ENCODE measurements around the gene RBMS1. TPM values are rescaled to one million over a fixed set of nuclear protein-coding genes. Genes with fewer than 3 reads are reported as not detected.
A peak's percentile ranks its signal among the peaks of the same experiment; 100 is the strongest.

RBMS1 gene
- total RNA-seq, 2 experiments from 2014 or later: 35.8 to 38.6 TPM

GRCh38 chr2:160339726-160340125 lies 153.9 kb downstream of the RBMS1 start:
- Mint-ChIP-seq H3K36me3 (ENCODE audit: low read depth) (peaks cover 7% of the 10 kb centered on the region), H3K27me3 (no peaks in the 10 kb centered on the region), H3K9me3 (peaks cover 3% of the 10 kb centered on the region), H3K4me1 (ENCODE audit: low read depth) (peaks cover 76% of the 10 kb centered on the region), H3K27ac (no peak overlapping the region), H3K4me3 (no peak overlapping the region)
- DNase-seq (no peak), ATAC-seq (peak; percentile 34)
- no peak for TF ChIP-seq CTCF (IDR thresholded peaks at IDR 0.05)
- ChIA-PET POLR2A (no interaction called here), CTCF (interaction anchor here (1.1 to 1.3 kb wide), 3 partner anchors 14 to 20 kb away, joined by 3 to 4 read pairs (median 3); no protein-coding TSS in a partner anchor)
- intact Hi-C loops (cut with micrococcal nuclease): loop anchor here (10.0 kb wide), 2 partner anchors 145 to 655 kb away; no protein-coding TSS in a partner anchor

- peaks cover 7% of the 10 kb centered on the region for H3K36me3 Mint-ChIP-seq (ENCODE audit: low read depth)
- TF ChIP-seq CTCF (IDR thresholded peaks at IDR 0.05): no peak
- no peak overlapping the region for H3K27ac Mint-ChIP-seq
- H3K27me3 Mint-ChIP-seq: no peaks in the 10 kb centered on the region
- DNase-seq (no peak), ATAC-seq (no peak)
- intact Hi-C loops (cut with micrococcal nuclease): loop anchor here (10.0 kb wide), 2 partner anchors 146 to 656 kb away; no protein-coding TSS in a partner anchor
- ChIA-PET CTCF (interaction anchor here (0.8 to 1.2 kb wide), 3 partner anchors 13 to 21 kb away, joined by 3 to 4 read pairs (median 3); no protein-coding TSS in a partner anchor), POLR2A (interaction anchor here (1.5 kb wide), 1 partner anchor 68 kb away, joined by 4 read pairs; no protein-coding TSS in a partner anchor)
- H3K4me1 Mint-ChIP-seq (ENCODE audit: low read depth): peaks cover 76% of the 10 kb centered on the region
- H3K4me3 Mint-ChIP-seq: no peak overlapping the region
- H3K9me3 Mint-ChIP-seq: no peaks in the 10 kb centered on the region
Observed at GRCh38 chr2:160338901-160339685, 154.5 kb downstream of the RBMS1 start.

GRCh38 chr2:160337728-160338127 lies 155.9 kb downstream of the RBMS1 start:
- DNase-seq: no peak
- Mint-ChIP-seq H3K4me1 (ENCODE audit: low read depth) (peaks cover 78% of the 10 kb centered on the region), H3K9me3 (no peaks in the 10 kb centered on the region), H3K36me3 (ENCODE audit: low read depth) (peaks cover 4% of the 10 kb centered on the region), H3K27ac (no peak overlapping the region), H3K27me3 (no peaks in the 10 kb centered on the region), H3K4me3 (no peak overlapping the region)
- TF ChIP-seq CTCF (IDR thresholded peaks at IDR 0.05): no peak
- ATAC-seq: no peak
- CTCF ChIA-PET: interaction anchor here (0.7 to 7.4 kb wide), 4 partner anchors 9 to 91 kb away, joined by 3 to 58 read pairs (median 4); no protein-coding TSS in a partner anchor
- POLR2A ChIA-PET: interaction anchor here (0.9 to 1.5 kb wide), 2 partner anchors 15 to 69 kb away, joined by 3 to 4 read pairs; no protein-coding TSS in a partner anchor
- intact Hi-C loops (cut with micrococcal nuclease): loop anchor here (10.0 kb wide), 2 partner anchors 147 to 657 kb away; no protein-coding TSS in a partner anchor

GRCh38 chr2:160336635-160337034 lies 157.0 kb downstream of the RBMS1 start:
- ChIA-PET POLR2A (no interaction called here), CTCF (interaction anchor here (1.6 to 7.4 kb wide), 3 partner anchors 8 to 92 kb away, joined by 5 to 58 read pairs (median 6); no protein-coding TSS in a partner anchor)
- Mint-ChIP-seq H3K4me1 (ENCODE audit: low read depth) (peaks cover 81% of the 10 kb centered on the region), H3K9me3 (no peaks in the 10 kb centered on the region), H3K4me3 (no peak overlapping the region), H3K36me3 (ENCODE audit: low read depth) (peaks cover 4% of the 10 kb centered on the region), H3K27ac (no peak overlapping the region), H3K27me3 (no peaks in the 10 kb centered on the region)
- ATAC-seq (no peak), DNase-seq (no peak)
- no peak for TF ChIP-seq CTCF (IDR thresholded peaks at IDR 0.05)
- intact Hi-C loops (cut with micrococcal nuclease): loop anchor here (10.0 kb wide), 2 partner anchors 148 to 658 kb away; no protein-coding TSS in a partner anchor

Measured in activated CD8-positive, alpha-beta T cell treated with anti-CD3 and anti-CD28 coated beads for 36 hours (primary cell).